Activated naive CD8-positive, alpha-beta T cell treated with anti-CD3 and anti-CD28 coated beads for 36 hours (primary cell): Measurements from ENCODE around the gene NEB. TPM values are rescaled to one million over a fixed set of nuclear protein-coding genes. Genes with fewer than 3 reads are reported as not detected.
"Not testable (repeated sequence)": the region's sequence is repeated elsewhere in the genome, so short reads cannot be mapped to it uniquely, and the experiment has no call there.

Experiments
- DNase-seq: peaks from one replicate; pipeline ENCODE4 v3.0.0; 2021
- H3K27ac Mint-ChIP-seq: one replicate; pipeline ENCODE4 v1.8.0; 2022; ENCODE audit warnings: mild to moderate bottlenecking, moderate library complexity, mixed read lengths
- H3K27me3 Mint-ChIP-seq: one replicate; pipeline ENCODE4 v1.8.0; 2022; ENCODE audit warnings: mild to moderate bottlenecking, mixed read lengths
- H3K36me3 Mint-ChIP-seq: one replicate; pipeline ENCODE4 v1.8.0; 2021; ENCODE audit warnings: mild to moderate bottlenecking, mixed read lengths
- H3K4me1 Mint-ChIP-seq: one replicate; pipeline ENCODE4 v1.8.0; 2021; ENCODE audit warnings: mixed read lengths
- H3K4me3 Mint-ChIP-seq: one replicate; pipeline ENCODE4 v1.8.0; 2022; ENCODE audit warnings: mild to moderate bottlenecking, moderate library complexity, mixed read lengths
- H3K9me3 Mint-ChIP-seq: one replicate; pipeline ENCODE4 v1.8.0; 2022; ENCODE audit warnings: mixed read lengths
- total RNA-seq, 2 experiments: library from RNA; stranded (reverse); gene quantifications; one replicate each; pipeline ENCODE4 v1.2.3, GENCODE V29; 2021

The NEB gene
- total RNA-seq, 2 experiments from 2014 or later: 0.06 to 0.20 TPM

DNA sequence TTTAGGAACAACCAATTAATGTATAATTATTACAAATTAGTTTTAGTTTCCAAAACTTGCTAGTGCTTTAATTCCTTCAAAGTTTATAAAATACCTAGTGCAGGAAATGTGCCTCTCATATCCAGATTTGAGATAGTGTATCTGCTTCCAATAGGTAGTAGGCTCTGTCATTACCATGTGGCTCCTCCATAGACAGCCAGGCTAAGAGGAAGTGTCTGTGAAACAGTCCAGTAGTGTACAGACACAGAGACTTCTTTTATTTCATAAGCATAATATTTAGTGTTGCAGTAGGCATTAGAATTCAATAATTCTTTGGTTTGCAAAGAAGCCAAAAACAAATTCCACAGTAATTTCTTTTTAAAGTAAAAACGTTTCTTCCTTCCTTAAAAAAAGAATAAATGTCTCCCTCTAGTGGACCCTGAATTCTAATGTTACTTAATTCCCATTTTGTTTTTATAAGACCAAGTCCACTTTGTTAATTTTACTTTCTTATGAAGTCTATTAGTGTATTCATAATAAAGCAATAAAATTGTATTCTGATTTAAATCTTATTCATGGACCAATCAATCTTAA lies 101.2 kb downstream of the NEB start:
- peaks cover 2% of the 10 kb centered on the region for H3K9me3 Mint-ChIP-seq
- no peaks in the 10 kb centered on the region for H3K27me3 Mint-ChIP-seq
- DNase-seq: no peak
- no peak overlapping the region for H3K4me3 Mint-ChIP-seq
- no peak overlapping the region for H3K27ac Mint-ChIP-seq
- H3K4me1 Mint-ChIP-seq: peaks cover 18% of the 10 kb centered on the region
- H3K36me3 Mint-ChIP-seq: peaks cover 6% of the 10 kb centered on the region

DNA sequence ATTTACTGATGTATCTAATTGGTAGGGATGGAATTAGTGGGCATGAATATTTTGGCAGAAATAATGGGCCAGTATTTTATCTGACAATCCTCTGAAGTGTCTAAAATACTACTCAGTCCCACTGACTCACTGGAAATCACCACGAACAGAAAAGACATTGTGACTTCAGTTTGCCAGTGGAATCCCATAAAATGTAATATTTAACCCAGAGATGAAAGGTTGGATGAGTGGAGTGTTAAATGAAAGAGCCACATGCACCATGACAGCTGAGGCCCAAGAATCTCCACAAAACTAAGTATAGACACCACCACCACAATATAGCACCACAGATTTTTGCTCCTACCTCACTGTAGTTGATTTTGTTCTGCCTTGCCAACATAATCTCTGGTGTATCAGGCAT lies 103.9 kb downstream of the NEB start:
- no peaks in the 10 kb centered on the region for H3K4me1 Mint-ChIP-seq
- peaks cover 9% of the 10 kb centered on the region for H3K36me3 Mint-ChIP-seq
- H3K27me3 Mint-ChIP-seq: no peaks in the 10 kb centered on the region
- DNase-seq: no peak
- H3K27ac Mint-ChIP-seq: no peak overlapping the region
- H3K4me3 Mint-ChIP-seq: no peak overlapping the region
- peaks cover 2% of the 10 kb centered on the region for H3K9me3 Mint-ChIP-seq

DNA sequence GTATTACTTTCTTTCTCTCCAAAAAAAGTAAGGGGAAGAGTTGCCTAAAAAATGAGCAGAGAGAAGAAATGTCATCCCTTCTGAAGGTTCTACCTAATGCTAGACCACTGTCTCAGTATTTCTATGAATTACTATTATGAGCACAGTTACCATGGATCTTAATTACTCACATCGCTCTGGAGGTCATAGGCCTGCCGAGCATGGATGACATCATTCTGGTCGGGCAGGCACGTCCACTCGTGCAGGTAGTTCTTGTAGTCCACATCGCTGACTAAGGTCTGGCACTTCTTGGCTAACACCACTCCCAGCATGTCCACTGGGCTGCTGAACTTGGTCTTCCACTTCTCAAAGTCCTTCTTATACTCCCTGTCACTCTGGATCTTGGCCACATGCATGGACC lies 106.9 kb downstream of the NEB start:
- Mint-ChIP-seq H3K27ac (no peak overlapping the region), H3K4me1 (no peaks in the 10 kb centered on the region), H3K9me3 (no peaks in the 10 kb centered on the region), H3K4me3 (no peak overlapping the region), H3K36me3 (peaks cover 4% of the 10 kb centered on the region), H3K27me3 (no peaks in the 10 kb centered on the region)
- DNase-seq: no peak

DNA sequence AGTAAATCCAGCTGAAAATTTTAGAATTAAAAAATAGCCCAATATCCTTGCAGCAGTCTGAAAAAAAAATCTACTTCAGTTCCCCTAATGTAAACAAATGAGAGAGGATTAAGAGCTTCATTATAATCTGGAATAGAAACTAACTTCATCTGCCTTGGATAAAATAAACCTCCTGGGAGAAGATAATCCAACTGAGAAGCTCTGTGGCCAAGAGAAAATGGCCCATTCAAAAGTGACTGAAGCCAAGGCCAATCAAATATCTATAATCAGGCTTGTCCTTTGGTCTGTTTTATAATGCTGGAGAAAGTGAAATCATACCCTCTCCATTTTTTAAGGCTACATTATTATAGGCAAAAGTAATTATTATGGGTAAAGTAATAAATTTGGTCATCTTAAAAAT lies 110.0 kb downstream of the NEB start:
- Mint-ChIP-seq H3K27ac (no peak overlapping the region), H3K9me3 (no peaks in the 10 kb centered on the region), H3K36me3 (peaks cover 4% of the 10 kb centered on the region), H3K4me3 (no peak overlapping the region), H3K27me3 (no peaks in the 10 kb centered on the region), H3K4me1 (no peaks in the 10 kb centered on the region)
- DNase-seq: no peak

DNA sequence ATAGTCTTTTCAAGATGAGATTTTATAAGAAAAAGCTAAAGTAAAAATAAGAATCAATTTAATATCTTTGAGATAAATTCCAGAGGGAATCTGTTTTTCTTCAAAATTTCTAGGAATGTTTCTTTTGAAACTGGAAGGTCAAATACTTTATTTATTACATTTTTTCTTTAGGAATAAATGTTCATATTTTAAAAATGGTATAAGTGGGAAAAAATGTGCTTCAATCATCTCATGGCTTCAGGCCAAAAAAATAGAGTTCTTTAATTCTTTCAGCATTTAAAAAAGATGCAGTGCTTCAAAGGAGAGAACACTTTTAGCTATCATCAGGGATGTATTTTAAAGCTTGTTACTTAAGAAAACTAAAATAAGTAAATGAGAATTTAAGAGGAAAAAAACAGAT lies 110.6 kb downstream of the NEB start:
- Mint-ChIP-seq H3K9me3 (no peaks in the 10 kb centered on the region), H3K4me1 (no peaks in the 10 kb centered on the region), H3K27me3 (no peaks in the 10 kb centered on the region), H3K27ac (no peak overlapping the region), H3K36me3 (peaks cover 4% of the 10 kb centered on the region), H3K4me3 (no peak overlapping the region)
- no peak for DNase-seq

DNA sequence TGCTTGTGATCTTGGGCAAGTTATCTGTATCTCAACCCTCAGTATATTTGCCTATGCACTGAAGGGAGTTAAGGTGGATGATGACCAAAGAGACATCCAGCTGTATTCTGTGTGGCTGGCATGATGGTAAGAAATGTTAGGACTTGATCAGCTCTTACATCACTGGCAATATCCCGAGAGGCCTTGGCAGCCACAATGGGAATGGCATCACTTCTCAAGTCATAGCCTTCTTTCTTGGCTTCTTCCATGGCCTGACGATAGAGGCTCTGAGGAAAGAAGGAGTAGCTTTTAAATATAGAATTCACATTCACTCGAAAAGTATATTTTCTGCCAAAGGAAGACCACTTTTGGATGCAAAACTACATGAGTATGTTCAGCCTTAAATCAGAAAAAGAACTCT lies 113.5 kb downstream of the NEB start:
- H3K4me1 Mint-ChIP-seq: no peaks in the 10 kb centered on the region
- H3K9me3 Mint-ChIP-seq: no peaks in the 10 kb centered on the region
- H3K4me3 Mint-ChIP-seq: no peak overlapping the region
- H3K36me3 Mint-ChIP-seq: no peaks in the 10 kb centered on the region
- H3K27ac Mint-ChIP-seq: no peak overlapping the region
- no peak for DNase-seq
- no peaks in the 10 kb centered on the region for H3K27me3 Mint-ChIP-seq

DNA sequence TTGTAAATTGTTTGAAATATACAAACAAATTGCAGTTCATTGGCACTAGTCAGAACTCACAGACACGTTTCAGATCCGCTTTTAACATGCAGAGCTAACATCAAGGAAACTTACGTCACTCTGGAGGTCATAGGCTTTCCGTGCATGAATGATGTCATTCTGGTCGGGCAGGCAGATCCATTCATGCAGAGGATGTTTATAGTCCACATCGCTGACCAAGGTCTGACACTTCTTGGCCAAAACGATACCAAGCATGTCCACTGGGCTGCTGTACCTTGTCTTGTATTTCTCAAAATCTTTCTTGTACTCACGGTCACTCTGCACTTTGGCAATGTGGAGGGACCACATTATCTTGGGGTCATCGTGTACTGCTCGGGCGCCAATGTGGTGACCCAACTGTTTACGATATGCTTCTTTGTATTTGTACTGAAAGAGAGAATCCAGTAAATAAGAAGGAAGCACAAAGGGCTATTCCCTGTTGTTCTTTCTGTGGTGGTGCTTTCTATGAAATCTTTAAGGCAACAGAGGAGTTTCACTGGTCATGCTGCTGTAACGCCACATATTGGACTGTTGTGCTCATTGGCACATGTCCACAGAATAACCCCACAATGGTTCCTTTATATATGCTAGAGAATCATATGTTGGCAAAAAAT lies 114.8 kb downstream of the NEB start:
- Mint-ChIP-seq H3K27ac (no peak overlapping the region), H3K4me3 (no peak overlapping the region), H3K27me3 (no peaks in the 10 kb centered on the region), H3K9me3 (no peaks in the 10 kb centered on the region), H3K36me3 (no peaks in the 10 kb centered on the region), H3K4me1 (peaks cover 4% of the 10 kb centered on the region)
- no peak for DNase-seq

DNA sequence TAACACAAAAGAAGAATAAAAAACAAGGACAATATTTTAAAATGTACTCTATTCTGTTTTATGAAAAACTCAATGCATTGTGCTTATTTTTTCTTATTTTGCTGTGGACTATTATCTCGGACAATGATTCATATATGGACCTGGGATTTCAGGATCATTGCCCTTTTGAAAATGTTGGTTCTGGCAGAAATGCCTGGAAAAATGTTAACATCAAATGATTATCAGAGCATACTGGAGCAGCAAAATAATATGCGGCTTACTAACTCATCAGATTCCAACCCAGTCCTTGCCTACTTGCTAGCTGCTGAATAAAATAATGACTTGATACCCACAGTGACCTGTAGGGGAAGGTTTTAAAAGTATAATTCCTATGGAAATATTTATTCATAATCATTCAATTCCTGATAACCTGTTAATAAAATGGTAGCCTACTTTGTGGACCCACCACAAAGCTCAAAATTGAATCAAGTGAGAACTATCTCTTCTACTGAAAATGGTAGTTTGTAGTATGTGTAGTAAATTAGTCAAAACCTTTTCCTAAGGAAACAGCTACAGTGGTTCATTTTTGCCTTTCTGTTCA lies 117.4 kb downstream of the NEB start:
- H3K4me3 Mint-ChIP-seq: no peak overlapping the region
- no peak overlapping the region for H3K27ac Mint-ChIP-seq
- H3K9me3 Mint-ChIP-seq: no peaks in the 10 kb centered on the region
- H3K36me3 Mint-ChIP-seq: peaks cover 2% of the 10 kb centered on the region
- H3K4me1 Mint-ChIP-seq: peaks cover 7% of the 10 kb centered on the region
- H3K27me3 Mint-ChIP-seq: no peaks in the 10 kb centered on the region
- DNase-seq: no peak

DNA sequence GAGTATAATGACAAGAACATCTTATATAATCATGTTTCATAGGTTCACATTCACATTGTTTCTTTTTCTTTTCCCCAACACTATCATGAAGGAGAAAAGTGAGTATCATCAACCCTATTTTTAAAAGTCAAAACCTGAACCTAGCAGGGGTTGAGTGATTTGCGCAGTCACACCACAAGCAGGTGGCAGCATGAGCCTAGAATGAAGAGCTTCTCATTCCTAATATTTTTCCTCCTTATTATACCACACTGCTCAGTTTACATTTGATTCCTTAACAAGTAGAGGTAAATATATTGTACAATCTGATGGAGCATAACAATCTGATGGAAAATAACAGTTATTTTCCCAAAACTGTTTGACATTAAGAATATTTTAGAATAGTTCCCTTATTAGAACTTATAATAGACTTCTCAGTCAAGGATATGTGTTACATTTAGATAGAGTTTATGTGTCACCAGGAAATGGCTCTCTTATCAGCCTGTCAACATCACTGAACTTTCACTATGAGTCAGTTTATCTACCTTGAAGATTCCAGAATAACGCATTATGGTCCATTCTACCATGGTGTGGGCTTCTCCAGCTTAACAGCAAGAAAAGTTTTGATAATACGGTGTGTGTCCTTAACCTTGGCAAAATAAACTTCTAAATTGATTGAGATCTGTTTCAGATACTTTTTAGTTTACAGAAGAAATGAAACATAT lies 119.5 kb downstream of the NEB start:
- Mint-ChIP-seq H3K27ac (no peak overlapping the region), H3K4me3 (no peak overlapping the region), H3K4me1 (peaks cover 7% of the 10 kb centered on the region), H3K36me3 (peaks cover 2% of the 10 kb centered on the region), H3K27me3 (no peaks in the 10 kb centered on the region), H3K9me3 (no peaks in the 10 kb centered on the region)
- no peak for DNase-seq

DNA sequence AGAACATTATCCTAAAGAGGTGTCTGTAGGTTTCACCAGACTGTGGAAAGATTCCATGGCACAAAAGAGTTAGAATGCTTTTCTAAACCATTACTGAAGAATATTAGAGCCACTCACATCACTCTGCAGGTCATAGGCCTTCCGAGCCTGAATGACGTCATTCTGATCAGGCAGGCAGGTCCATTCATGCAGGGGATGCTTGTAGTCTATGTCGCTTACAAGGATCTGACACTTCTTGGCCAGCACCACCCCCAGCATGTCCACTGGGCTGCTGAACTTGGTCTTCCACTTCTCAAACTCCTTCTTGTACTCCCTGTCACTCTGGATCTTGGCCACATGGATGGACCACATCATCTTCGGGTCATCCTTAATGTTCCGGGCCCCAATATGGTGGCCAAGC lies 120.1 kb downstream of the NEB start:
- Mint-ChIP-seq H3K9me3 (no peaks in the 10 kb centered on the region), H3K4me3 (no peak overlapping the region), H3K27me3 (no peaks in the 10 kb centered on the region), H3K27ac (no peak overlapping the region), H3K4me1 (peaks cover 7% of the 10 kb centered on the region), H3K36me3 (peaks cover 2% of the 10 kb centered on the region)
- no peak for DNase-seq

DNA sequence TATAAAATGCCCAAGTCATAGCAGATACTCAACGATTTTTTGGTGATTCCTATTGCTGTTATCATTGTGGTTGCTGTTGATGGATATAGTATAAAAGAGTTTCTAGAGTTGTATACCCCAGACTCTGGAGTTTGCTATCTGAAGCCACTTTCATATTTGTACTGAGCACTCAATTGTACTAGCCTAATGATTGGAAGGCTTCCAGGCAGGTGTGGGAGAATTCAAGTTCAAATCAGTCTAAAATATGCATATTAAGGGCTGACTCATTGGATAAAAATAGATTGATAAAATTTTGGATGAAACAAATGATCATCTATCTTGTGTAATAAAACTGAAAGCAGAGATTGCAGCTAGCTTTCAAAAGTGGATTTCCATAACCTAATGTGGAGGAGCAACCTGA lies 122.9 kb downstream of the NEB start:
- H3K9me3 Mint-ChIP-seq: no peaks in the 10 kb centered on the region
- peaks cover 7% of the 10 kb centered on the region for H3K4me1 Mint-ChIP-seq
- peaks cover 2% of the 10 kb centered on the region for H3K36me3 Mint-ChIP-seq
- H3K4me3 Mint-ChIP-seq: no peak overlapping the region
- DNase-seq: no peak
- no peak overlapping the region for H3K27ac Mint-ChIP-seq
- H3K27me3 Mint-ChIP-seq: no peaks in the 10 kb centered on the region

DNA sequence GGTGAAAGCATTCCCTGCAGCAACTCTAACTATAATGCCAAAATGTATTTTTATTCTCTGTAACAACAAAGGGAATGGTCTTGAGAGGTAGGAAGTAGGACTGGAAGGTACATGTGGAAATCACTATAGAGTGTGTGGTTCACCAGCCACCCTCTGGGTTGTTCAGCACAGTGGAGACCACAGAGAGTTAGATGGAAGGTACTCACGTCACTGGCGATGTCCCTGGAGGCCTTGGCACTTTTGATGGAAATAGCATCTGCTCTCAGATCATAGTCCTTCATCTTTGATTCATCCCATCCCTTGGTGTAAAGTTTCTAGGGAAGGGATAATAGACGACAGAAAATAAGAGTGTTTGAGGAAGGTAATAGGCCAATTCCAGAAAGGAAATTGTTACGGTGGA lies 124.0 kb downstream of the NEB start:
- no peaks in the 10 kb centered on the region for H3K9me3 Mint-ChIP-seq
- H3K27me3 Mint-ChIP-seq: no peaks in the 10 kb centered on the region
- H3K27ac Mint-ChIP-seq: no peak overlapping the region
- peaks cover 2% of the 10 kb centered on the region for H3K36me3 Mint-ChIP-seq
- no peak for DNase-seq
- no peak overlapping the region for H3K4me3 Mint-ChIP-seq
- H3K4me1 Mint-ChIP-seq: peaks cover 7% of the 10 kb centered on the region

DNA sequence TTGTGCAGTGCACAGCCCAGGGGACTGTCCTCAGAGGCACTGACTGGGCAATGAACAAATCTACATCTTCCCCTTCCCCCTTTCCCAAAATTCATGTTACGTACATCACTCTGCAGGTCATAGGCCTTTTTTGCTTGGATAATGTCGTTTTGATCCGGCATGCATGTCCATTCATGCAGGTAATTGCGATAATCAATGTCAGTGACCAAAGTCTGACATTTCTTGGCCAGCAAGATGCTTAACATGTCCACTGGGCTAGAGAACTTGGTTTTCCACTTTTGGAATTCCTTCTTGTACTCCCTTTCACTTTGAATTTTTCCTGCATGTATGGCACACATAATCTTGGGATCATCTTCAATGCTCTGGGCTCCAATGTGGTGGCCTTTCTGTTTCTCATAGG lies 124.6 kb downstream of the NEB start:
- no peaks in the 10 kb centered on the region for H3K9me3 Mint-ChIP-seq
- no peaks in the 10 kb centered on the region for H3K27me3 Mint-ChIP-seq
- H3K36me3 Mint-ChIP-seq: peaks cover 2% of the 10 kb centered on the region
- peaks cover 4% of the 10 kb centered on the region for H3K4me1 Mint-ChIP-seq
- no peak overlapping the region for H3K4me3 Mint-ChIP-seq
- DNase-seq: no peak
- H3K27ac Mint-ChIP-seq: no peak overlapping the region

DNA sequence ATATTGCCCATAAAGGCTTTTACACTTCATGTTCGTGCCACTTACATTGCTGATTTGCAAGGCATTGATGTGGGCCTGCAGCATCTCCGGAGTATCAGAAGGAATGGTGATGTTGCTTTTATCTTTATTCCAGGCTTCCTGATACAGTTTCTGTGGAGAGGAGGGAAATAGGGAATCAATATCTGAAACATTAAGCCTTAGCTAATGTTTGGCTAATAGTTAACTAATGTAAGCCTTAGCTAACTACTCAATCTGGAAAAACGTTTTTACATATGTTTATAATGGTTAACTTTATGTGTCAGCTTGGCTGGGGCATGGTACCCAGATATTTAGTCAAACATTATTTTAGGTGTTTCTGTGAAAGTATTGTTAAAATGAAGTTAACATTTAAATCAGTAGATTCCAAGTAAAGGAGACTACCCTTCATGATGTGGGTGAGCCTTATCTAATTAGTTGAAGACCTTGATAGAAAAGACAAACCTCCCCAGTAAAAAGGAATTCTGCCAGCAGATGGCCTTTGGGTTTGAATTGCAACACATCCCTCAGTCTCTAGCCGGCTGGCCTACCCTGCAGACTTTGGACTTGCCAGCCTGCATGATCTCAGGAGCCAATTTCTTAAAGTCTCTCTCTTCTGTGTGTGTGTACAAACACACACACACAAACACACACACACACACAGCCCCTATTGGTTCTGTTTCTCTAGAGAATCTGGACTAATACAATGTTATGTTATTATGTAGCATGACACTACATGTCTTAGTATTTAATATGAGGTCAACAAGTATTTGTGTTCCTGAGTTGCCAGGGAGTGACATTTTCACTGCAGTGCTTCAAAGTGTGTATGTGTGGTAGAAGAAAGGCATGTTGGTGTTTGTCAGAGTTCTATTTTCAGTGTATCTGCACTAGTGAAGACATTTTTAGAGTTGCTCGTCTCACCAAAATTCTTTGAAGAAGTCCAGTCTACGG lies 126.5 kb downstream of the NEB start:
- H3K9me3 Mint-ChIP-seq, H3K4me3 Mint-ChIP-seq, DNase-seq, H3K27ac Mint-ChIP-seq, H3K36me3 Mint-ChIP-seq, H3K4me1 Mint-ChIP-seq, H3K27me3 Mint-ChIP-seq: not testable (repeated sequence)

DNA sequence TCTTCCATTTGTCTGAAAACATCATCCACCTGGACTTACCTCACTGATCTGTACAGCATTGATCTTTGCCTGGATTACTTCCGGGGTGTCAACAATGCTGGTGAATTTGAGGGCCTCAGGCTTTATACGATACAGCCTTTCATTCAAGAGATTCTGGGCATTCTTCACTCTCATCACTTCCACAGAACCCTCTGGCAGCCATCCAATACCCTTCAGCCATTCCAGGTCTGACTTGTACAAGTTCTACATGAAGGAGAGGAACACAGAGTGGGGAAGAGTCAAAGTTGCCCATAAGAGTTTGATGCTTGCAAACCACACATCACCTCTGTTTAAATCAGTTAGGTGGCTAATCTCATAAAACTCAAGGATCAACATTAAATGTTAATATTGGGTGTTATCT lies 130.7 kb downstream of the NEB start:
- not testable (repeated sequence) for H3K36me3 Mint-ChIP-seq, H3K4me3 Mint-ChIP-seq, H3K27me3 Mint-ChIP-seq, H3K9me3 Mint-ChIP-seq, DNase-seq, H3K27ac Mint-ChIP-seq, H3K4me1 Mint-ChIP-seq
